SKM-1 treated with dmso at 0.1 percent for 144 hours (cell line): ENCODE data around the gene ZSCAN9.

Experiments
- DNase-seq: peaks from one replicate; lab custom pipeline; 2025; ENCODE audit not compliant: unreplicated experiment; lab: John Stamatoyannopoulos, UW

ZSCAN9 gene

GRCh38 chr6:28220257-28221133, 4.6 kb upstream of the ZSCAN9 start:
- no peak for DNase-seq

- DNase-seq, result no peak
Observed at GRCh38 chr6:28224131-28225055, 682 bp upstream of the ZSCAN9 start.

DNA sequence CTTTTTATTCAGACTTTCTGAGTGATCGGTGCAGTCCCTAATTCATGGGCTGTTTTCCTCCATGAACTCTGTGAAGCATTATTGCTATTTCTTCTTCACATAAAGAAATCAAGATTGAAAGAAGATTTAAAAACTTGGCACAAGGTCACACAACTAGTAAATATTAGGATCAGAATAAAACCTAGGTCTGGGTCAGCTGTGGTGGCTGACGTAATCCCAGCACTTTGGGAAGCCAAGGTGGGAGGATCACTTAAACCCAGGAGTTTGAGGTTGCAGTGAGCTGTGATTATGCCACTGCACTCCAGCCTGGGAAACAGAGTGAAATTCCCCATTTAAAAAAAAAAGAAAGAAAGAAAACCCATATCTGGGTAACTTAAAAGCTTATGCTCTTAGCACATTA, 1.4 kb downstream of the ZSCAN9 start:
- no peak for DNase-seq

- DNase-seq, result no peak
Observed at GRCh38 chr6:28232785-28233184, 7.7 kb downstream of the ZSCAN9 start.

- DNase-seq, result peak; percentile 17
Observed at GRCh38 chr6:28235912-28236452, 10.9 kb downstream of the ZSCAN9 start.

DNA sequence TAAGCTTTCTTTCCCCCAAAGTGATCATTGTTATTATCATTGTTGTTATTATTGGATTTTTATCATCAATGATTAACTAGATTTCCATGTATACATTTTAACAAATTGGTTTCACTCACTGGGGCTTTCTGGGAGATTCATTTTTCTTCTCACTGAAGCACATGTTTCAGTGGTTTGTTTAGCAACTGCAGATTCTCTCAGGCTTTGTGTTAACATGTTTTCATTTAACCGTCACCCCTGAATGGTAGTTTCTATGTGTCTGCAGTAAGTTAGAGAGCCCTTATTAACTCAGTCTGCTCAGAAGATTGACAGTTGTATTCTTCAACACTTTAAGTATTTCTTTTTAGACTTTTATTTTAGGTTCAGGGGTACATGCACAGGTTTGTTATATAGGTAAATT, 14.6 kb downstream of the ZSCAN9 start:
- no peak for DNase-seq

DNA sequence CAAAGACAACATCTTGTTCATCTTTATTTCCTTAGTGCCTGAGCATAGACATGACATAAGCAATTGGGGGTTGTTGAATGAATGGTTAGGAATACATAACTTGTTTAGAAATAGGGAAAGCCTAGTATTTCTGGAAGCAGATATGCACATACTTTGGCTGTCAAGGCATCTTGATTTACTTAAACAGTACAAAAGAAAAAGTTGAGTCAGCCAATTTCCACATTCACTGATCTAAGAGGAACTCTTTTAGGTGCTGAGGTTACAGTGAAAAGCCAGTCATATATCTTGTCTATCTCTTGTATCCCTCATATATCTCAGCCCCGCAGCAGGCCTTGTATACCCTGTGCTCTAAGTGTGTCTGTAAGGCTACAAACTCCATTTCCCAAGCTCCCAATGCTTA, 15.4 kb downstream of the ZSCAN9 start:
- DNase-seq, result no peak

DNA sequence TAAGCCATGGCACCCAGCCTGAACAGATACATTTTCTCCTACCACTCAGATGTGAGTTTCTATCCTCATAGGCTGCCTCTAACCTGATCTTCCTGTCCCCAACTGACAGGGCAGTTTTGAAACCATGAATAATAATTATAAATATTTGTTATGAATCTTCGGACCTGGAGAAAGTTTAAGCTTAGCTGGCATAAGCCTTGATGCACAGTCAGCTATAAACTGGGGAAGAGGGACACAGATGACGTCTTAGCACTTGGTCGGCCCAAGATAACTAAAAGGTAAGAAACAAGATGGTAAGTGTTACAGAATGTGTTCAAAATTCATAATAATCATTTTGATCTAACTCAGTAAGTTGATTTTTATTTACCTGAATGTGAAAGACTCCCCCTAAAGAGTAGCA, 18.9 kb downstream of the ZSCAN9 start:
- DNase-seq, result no peak

DNA sequence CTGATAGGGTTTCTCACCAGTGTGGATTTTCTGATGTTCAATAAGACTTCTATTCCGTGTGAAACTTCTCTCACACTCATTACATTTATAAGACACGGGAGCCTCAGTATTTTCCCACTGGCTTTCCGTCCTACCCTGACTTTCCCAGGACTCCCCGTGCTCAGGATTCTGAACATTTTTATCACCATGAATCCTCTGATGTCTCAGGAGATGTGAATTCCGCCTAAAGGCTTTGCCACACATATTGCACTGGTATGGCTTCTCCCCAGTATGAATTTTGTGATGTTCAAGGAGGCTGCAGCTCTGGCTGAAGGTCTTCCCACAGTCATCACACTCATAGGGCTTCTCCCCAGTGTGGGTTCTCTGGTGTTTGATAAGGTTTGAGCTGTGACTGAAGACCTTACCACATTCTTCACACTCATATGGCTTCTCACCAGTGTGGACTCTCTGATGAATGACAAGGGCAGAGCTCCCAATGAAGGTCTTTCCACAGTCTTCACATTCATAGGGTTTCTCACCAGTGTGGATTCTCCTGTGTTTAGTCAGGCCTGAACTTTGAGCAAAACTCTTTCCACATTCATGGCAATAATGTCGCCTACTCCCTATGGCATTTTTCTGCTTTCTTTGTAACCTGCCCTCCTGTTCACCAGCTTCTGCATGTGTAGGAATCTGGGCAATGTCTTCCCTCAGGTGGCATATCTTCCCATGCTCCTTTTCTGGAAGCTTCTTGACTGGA, 20.3 kb downstream of the ZSCAN9 start:
- DNase-seq, result no peak

DNA sequence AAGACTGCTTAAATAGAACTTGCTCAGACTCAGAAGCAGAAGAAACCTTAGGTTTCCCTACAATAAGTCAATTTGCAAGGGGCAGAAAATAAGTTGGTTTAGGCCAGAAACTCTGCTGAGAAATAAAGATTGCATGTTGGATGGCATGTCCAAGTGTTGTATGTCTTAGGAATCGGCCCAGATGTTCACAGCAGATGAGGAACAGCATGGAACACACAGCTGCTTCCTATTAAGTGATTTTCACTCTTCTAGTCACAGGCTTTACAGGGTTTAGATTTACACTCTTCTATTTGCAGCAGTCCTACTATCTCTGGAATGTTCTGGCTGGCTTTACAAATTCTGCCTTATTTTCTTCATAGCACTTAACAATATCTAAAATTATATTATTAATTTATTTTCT, 23.8 kb downstream of the ZSCAN9 start:
- DNase-seq, result no peak

DNA sequence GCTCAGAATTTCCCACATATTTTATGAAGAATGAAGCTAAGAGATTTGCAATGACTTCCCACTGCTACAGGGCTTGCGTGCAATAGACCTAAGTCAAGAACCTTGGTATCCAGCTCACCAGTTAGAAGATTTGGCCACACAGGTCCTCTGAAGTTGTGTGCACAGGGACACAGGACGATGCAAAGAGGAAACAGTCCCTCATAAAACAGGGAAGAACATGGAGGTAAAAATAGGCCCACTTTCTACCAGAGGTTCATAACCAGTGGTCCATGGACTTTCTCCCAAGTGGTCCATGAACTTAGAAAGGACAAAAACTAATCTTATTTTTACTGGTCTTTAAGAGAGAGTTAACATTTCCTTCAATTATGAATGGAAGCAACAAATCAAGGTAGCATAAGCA, 25.7 kb downstream of the ZSCAN9 start:
- DNase-seq, result no peak

DNA sequence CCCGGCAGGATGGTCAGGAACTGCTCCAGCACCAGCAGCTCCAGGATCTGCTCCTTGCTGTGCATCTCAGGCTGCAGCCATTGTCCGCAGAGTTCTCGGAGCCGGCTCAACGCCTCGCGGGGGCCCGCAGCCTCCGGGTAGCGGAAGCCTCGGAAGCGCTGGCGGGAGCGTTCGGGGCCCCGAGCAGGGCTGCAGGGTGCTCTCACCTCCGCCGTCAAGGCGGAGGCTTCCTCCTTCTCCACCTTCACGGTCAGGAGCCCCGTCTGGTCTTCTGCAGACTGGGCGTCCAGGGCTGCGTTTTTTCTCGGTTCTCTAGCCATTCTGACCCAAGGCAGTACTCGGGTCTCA, 26.6 kb downstream of the ZSCAN9 start:
- DNase-seq, result no peak

DNA sequence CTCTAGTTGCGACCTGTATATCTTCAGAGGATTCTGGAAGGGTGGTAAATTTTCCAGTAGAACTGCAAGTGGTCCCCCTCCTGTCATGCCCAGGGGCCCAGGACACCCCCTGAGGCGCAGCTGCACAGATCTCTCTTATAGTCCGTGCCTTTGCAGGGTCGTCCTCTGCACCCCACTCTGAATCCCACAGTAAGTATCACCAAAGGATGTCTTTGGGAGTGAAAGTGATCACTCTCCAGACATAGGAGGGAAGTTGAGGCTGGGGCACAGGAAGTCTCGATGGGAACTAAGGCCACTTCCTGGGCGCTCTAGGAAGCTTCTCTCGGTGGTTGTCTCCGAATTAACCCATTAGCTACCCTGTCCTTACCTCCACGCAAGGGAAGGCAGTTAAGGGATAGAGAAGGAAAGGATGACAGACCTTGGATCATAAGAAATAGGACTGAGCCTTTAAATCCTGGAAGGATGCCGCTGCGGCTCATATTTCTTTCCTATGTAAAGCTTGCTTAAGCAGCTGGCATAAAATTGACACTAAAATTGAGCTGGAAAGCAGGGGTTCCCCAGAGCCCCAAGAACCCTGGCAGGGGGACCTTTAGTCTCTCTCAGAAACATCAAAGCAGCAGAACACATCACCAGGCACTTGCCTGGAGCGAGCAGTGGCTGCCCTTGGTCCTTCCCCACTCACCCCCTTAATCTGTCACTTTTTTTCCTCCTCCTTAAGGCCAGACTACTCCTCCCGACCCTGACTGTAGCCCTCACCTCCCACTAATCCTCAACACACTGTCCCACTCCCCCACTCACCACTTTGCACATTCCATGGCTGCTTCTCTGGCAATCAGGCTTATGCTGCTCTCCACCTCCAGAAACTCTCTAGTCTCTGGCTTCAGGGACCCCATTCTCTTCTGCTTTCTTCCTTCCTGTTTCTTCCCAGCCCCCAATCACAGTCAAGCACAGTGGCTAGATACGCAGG, 27.2 kb downstream of the ZSCAN9 start, which contains the start of gene ZKSCAN4:
Gene ZKSCAN4 (minus strand): TSS at position 261 of the 967 bp plus-strand sequence. CDS start 289 bp downstream, outside the sequence.
- peak; percentile 82 for DNase-seq

DNA sequence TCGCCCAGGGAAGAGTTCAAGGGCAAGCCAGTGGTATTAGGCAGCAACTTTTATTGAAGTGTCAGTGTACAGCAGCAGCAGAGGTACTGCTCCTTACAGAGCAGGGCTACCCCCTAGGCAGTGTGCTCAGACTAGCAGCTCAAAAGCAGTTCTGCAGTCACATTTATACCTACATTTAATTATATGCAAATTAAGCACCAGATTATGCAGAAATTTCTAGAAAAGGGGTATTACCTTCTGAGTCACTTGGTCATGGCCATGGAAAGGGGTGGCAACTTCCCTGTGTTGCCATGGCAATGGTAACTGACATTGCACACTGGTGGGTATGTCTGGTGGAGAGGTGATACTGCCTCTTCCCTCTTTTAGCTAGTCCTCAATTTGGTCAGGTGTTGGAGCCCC, 29.0 kb downstream of the ZSCAN9 start:
- DNase-seq, result no peak

- no peak for DNase-seq
Observed at GRCh38 chr6:28257042-28257441, 32.0 kb downstream of the ZSCAN9 start.

DNA sequence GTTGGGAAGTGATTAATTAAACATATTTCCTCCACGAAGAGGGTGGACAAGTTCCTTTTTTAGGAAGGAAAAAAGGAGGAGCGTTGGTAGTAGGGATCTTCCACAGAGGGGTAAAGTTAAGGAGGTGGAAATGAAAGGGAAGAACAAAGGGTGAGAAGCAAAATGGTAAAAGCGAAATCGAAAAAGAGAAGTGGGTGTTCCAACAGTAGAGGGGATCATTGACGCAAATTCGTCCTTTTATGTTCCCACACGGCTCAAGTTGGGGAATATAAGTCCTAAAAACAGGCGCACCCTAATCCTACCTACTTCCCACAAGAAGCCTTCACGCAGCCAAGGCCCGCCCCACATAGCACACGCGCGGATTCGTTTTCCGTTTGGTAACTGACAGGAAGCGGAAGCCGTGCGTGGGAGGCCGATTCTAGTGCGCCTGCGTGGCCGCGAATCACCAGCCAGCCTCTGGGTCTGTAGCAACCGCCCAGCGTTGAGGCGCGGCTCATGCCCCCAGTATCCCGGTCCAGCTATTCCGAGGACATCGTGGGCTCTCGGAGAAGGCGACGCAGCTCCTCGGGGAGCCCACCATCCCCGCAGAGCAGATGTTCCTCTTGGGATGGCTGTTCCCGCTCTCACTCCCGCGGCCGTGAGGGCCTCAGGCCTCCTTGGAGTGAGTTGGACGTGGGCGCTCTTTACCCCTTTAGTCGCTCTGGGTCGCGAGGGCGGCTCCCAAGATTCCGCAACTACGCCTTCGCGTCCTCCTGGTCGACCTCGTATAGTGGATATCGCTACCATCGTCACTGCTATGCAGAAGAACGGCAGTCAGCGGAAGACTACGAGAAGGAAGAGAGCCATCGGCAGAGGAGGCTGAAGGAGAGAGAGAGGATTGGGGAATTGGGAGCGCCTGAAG, 34.1 kb downstream of the ZSCAN9 start, which contains the start of gene NKAPL:
Gene NKAPL (plus strand): TSS at position 421 of the 901 bp plus-strand sequence. CDS start 75 bp downstream, at position 496.
- DNase-seq, result no peak

DNA sequence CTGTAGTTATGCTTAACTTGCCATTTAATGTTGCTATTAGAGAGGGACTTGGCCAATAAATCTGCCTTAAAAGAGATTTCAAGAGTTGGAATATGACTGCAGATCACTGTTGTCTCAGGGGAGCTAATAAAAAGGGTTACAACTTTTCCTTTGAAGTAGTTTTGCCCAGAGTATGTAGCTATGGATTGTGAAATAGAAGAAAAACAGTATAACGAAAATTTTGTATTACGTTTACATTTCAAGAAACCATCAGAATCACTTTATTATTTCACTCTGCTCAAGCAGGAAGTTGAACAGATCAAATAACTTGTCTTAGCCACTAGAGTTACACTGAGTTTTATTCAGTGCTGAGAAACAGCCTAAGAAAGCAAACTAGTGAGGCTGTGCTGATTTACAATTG, 38.8 kb downstream of the ZSCAN9 start:
- DNase-seq, result no peak

GRCh38 chr6:28264834-28265401, 39.8 kb downstream of the ZSCAN9 start:
- DNase-seq, result no peak
